Measurements from ENCODE around the gene IQCK.

DNA sequence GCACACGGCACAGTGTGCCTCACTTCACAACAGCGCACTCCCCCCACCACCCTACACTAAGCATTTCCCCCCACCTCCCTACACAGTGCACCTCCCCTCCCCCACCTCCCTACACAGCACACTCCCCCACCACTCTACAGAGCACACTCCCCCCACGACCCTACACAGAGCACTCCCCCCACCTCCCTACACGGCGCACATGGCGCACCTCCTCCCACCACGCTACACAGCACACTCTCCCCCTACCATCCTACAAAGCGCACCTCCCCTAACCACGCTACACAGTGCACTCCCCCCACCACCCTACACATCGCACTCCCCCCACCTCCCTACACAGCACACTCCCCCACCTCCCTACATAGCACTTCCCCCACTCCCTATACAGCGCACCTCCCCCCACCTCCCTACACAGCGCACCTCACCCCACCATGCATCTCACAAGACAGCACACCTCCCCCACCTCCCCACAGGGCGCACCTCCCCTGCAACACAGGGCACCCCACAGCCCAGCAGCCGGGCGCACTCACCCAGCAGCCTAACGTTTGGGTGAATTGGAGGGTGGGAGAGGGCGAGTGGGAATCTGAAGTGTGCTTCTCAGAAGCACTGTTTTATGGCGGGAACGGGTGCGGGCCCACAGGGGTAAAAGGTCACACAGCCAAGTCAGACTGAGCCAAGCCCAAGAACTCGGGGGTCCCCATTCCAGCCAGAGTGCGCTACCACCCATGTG, 10.3 kb upstream of the IQCK start:
- TF ChIP-seq, protein P1, sequence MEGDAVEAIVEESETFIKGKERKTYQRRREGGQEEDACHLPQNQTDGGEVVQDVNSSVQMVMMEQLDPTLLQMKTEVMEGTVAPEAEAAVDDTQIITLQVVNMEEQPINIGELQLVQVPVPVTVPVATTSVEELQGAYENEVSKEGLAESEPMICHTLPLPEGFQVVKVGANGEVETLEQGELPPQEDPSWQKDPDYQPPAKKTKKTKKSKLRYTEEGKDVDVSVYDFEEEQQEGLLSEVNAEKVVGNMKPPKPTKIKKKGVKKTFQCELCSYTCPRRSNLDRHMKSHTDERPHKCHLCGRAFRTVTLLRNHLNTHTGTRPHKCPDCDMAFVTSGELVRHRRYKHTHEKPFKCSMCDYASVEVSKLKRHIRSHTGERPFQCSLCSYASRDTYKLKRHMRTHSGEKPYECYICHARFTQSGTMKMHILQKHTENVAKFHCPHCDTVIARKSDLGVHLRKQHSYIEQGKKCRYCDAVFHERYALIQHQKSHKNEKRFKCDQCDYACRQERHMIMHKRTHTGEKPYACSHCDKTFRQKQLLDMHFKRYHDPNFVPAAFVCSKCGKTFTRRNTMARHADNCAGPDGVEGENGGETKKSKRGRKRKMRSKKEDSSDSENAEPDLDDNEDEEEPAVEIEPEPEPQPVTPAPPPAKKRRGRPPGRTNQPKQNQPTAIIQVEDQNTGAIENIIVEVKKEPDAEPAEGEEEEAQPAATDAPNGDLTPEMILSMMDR (IDR thresholded peaks at IDR 0.05 in 8 of 11, conservative IDR thresholded peaks at IDR 0.05 in 3 of 11): no peak
- TF ChIP-seq POLR2AphosphoS5 (IDR thresholded peaks at IDR 0.05) (no peak), POLR2A (IDR thresholded peaks at IDR 0.05) (no peak)
